HG03103 (cell line): ENCODE results near the gene TMEM87B.
"Not testable (repeated sequence)": the region's sequence is repeated elsewhere in the genome, so short reads cannot be mapped to it uniquely, and the experiment has no call there.

Experiments used
- ATAC-seq: cut with Tn5 transposase; IDR thresholded peaks from one replicate; pipeline ENCODE4 v1.9.1; 2021; ENCODE audit warnings: low read depth; ENCODE audit not compliant: unreplicated experiment

TMEM87B gene

DNA sequence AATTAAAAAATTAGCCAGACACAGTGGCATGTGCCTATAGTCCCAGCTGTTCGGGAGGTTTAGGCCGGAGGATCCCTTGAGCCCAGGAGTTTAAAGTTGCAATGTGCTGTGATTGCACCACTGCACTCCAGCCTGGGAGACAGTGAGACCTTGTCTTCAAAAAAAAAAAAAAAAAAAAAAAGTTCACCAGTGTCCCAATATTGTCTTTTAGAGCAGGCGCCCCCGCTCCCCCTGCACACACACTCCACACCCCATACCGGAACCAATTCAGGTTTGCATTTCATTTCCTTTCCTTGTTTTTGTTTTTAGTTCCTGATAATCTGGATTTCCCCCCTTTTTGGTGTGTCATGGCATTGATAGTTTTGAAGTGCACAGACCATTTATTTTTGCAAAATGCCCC is 10.4 kb downstream of the TMEM87B start:
- no peak for ATAC-seq

DNA sequence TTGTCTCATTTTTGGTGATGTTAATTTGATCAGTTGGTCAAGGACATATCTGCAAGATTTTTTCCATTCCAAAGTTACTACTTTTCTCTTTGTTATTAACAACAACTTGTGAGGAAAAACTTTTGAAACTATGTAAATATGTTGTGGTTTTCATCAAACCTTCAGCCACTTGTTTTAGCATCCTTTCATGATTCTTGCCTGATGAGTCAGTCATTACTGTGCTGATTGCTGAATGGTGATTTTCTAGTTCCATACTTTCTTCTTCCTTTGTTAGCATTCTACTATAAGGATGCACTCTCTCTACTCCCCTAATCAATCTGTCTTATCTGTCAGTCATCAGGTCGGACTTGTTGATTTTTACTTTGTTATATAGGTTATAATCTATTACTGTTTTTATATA is 10.9 kb downstream of the TMEM87B start:
- ATAC-seq, result no peak

DNA sequence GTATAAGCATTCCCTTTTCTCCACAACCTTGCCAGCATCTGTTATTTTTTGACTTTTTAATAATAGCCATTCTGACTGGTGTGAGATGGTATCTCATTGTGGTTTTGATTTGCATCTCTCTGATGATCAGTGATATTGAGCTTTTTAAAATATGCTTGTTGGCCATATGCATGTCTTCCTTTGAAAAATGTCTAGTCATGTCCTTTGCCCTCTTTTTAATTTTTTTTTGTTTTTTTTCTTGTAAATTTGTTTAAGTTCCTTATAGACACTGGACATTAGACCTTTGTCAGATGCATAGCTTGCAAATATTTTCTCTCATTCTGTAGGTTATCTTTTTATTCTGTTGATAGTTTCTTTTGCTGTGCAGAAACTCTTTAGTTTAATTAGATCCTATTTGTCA is 14.7 kb downstream of the TMEM87B start:
- not testable (repeated sequence) for ATAC-seq

DNA sequence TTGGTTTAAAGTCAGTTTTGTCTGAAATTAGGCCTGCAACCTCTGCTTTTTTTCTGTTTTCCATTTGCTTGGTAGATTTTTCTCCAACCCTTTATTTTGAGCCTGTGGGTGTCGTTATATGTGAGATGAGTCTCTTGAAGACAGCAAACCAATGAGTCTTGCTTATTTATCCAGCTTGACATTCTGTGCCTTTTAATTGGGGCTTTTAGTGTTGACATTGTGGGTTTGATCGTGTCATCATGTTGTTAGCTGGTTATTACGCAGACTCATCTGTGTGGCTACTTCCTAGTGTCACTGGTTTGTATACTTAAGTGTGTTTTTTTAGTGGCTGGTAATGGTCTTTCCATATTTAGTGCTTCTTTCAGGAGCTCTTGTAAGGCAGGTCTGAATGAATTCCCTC is 18.8 kb downstream of the TMEM87B start:
- ATAC-seq, result no peak

DNA sequence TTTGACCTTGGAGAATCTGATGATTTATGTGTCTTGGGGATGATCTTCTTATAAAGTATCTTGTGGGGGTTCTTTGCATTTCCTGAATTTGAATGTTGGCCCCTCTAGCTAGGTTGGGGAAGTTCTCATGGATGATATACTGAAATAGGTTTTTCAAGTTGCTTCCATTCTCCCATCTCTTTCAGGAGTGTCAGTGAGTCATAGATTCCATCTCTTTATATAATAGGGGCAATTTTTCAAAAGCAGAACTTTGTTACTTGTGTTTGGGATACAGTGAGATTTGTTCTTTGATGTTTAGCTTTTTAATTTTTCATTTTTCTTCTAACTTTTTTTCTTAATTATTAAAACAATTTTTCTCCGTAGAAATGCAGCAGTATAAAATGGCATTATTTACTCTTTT is 19.4 kb downstream of the TMEM87B start:
- ATAC-seq, result no peak

DNA sequence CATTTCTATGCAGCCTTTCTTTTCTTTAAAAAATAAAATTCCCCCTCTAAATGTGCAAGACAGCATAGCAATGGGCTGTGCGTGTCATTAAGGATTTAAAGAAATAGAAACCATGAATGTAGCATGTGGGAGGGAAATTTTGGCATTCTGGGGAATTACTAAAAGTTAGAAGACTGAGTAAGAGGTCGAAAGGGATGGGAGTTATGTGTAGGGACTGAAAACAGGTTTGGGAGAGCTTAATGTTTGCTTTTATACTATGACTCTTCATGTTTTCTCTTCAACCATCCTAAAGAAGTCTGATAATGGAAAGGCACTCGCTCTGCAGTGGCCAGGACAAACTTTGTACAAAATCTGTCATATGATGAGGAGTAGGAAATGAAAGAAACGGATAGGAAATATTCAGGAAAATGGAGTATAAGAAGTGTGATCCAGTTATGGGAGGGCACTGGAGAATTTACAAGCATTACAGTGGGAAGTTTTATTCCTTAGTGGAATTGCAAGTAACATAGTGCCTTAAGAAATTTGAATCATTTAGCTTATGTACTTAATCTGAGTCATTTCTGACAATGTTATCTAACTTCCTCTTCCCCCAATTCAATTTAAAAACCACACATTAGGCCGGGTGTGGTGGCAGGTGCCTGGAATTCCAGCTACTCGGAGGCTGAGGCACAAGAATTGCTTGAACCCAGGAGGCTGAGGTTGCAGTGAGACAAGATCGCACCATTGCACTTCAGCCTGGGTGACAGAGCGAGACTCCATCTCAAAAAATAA is 20.6 kb downstream of the TMEM87B start:
- ATAC-seq, result no peak

DNA sequence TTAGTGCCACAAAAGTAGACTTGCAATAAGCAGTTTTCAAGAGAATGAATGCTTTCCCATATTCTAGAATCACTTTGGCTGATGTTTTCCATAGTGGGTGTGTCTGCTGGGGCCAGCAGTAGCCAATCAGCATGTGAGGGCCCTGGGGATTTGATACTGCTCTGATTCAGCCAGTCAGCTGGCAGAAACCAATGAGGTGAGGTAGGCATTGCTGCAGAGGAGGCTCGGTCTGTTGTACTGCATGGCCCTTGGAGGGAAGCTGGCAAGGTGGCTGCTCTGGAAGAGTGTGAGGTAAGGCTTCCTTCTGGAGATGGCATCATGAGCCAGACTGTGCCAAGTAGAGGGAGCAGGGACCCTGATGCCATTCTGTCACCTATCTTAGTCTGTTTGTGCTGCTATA is 22.7 kb downstream of the TMEM87B start:
- ATAC-seq, result no peak

DNA sequence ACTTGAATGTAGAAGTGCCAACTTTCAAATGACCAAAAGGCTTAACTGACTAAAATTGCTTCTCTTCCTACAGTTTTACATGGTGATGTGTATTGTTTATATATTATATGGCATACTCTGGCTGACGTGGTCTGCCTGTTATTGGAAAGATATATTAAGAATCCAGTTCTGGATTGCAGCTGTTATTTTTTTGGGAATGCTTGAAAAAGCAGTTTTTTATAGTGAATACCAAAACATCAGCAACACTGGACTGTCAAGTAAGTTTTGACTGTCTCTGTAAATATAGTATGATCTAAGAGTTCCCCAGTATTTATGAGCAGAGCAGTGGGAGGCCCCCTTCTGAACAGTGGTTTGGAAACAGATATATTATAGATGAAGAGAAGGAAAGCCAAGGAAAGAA is 26.2 kb downstream of the TMEM87B start:
- no peak for ATAC-seq

DNA sequence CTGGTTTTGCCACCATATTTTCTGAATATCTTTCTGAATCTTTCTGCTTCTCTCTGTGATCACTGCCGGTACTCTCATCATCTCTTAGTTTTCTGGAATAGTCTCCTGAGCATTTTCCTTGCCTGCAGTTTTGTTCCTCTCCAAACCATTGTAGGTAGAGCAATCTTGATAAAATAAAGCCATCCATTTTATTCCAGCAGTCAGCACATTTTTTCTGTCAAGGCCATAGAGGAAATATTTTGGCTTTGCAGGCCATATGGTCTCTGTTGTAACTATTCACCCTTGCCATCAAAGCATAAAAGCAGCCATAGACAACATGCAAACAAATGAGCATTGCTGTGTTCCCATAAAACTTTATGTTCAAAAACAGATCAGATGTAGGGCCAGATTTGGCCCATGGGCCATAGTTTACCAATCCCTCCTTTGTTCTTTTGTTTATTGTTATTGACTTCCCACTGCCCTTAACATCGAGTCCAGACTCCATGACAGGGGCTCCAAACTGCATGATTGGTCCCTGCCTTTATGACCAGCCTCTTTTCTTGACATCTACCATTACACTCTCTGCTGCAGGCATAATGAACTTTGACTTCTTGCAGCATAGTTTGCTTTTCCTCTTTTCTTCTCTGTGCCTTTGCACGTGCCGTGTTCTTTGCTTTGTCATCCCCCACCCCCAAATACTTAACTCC is 29.8 kb downstream of the TMEM87B start:
- no peak for ATAC-seq

DNA sequence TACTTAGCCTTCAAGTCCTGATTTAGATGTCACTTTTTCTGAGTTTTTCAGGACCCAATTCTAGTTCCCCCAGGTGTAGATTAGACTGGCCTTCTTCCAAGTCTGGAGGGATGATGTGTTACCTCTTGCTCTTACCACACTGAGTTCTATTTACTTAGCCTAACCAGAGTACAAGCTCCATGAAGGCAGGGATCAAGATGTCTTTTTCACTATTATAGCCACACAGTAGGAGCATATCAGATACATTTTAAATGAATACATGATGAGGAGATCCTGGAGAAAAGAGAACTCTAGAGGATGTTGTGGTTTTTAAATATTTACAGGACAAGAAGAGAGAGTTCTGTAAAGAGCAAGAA is 30.3 kb downstream of the TMEM87B start:
- no peak for ATAC-seq

DNA sequence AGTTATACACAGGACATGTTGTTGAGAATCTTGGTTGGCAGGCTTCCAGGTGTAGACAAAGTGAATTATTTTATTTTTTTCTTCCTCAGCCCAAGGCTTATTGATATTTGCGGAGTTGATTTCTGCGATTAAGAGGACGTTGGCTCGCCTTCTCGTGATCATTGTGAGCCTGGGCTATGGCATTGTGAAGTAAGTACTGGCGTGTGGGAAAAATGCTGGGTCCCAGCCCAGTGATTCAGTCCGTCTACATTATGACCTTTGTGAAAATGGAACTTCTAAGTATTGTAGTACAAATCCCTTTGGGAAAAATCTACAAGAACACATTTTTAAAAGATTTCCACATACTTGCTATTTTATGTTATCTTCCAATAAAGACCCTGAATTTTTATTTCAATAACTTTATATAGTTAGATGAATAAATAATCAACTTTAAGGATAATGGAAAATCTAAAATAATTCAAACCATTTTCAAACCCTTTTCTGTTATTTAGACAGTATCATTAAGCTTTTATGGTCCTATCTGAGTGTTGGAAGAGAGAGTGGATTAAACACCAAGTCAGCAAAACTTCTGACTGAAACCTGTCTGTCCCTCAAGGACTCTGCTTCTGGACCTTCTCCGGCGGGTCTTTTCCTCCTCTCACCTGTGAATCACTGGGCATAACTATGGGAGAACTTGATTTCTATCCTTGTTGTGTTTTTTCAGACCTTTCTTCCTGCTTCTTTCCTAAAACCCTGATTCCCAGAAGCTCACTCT is 31.0 kb downstream of the TMEM87B start:
- no peak for ATAC-seq

DNA sequence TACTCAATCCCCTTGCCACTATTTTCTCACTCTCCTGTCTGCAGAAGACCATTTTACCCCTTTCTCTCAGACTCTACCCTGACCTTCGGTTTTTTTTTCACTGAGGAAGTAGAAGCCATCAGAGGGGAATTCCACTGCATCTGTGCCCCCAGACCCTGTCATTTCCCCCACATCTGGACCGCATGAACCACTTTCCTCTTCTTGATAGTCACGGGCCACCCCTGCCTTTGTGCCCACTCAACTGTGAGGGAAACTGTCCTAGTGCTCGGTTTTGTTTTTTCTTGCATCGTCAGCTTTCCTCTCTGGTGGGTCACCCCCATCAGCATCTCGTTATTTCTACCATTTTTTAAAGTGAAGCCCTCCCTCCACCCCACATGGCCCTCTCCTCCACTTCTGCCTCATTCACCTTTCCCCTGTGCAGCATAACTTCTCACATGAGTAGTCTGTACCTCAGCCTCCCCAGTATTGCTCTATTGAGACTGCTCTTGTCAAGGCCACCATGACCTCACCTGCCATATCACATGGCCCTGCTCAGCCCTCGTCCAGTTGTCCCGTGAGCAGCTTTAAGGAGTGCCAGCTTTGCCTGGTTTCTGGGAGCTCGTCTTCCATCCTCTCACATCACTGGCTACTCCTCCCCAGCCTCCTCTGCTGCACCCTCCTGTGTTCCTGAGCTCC is 32.4 kb downstream of the TMEM87B start:
- no peak for ATAC-seq

DNA sequence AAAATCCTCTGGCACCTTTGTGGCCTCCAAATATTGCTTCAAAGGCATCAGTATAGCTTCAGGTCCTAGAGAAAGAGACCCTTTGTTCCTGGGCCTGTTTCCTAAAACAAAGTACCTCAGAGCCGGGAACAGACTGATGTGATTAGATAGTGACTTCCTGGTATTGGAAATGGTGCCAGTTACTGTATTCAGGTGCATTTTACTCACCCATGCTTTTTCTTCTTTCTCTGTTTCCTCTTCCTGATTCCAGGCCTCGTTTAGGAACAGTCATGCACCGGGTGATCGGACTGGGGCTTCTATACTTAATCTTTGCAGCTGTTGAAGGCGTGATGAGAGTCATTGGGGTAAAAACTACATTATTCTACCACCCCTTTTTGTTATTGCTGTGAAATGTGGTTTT is 34.3 kb downstream of the TMEM87B start:
- no peak for ATAC-seq

DNA sequence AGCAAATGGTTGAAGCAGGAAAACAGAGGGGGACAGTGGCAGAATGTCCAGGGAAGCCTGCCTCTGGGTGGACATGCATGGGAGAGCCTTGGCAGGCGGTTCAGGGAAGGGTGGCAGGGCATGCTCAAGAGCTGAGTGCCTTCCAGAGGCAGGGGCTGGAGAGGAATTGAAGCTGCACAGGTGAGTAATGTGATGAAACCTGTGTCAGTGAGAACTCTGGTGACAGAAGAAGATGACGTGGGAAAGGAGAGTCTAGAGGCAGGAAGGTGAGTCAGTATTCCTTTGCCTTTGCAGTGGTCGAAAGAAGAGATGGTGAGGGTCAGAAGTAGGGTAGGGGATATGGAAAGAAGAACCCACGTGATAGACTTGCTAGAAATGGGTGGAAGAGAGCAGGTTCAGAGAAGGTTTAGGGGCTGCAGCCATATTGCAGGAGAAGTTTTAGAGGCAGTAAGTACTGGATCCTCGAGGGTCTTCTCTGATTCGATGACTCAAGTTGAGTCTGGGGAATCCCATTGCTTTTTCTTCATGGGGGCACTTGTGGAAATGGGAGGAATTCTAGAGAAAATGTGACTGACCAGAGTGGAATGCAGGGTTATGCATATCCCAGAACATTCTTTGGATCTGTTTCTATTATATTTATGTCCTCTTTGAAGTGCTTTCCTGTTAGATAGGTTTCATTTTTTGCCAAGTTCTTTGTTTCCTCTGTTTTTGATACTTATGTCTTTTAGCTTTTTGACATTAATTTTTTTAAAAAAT is 37.4 kb downstream of the TMEM87B start:
- no peak for ATAC-seq

DNA sequence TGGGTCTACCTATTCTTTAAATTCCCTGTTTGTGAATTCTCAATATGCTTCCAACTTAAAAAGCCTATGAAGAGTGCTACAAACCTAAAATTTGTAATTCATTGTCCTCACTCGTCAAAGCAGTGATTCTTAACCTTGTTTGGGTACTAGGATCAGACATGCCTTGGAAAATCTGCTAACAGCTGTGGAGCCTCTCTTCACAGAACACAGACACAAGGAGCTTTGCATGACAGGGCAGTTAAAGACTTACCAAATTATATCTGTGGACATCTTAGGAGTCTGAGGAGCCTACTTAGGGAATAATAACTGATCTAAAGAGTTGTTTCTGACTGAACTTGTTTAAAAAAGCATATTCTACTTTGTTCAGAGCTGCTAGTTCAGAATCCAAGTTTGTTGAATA is 38.1 kb downstream of the TMEM87B start:
- no peak for ATAC-seq

DNA sequence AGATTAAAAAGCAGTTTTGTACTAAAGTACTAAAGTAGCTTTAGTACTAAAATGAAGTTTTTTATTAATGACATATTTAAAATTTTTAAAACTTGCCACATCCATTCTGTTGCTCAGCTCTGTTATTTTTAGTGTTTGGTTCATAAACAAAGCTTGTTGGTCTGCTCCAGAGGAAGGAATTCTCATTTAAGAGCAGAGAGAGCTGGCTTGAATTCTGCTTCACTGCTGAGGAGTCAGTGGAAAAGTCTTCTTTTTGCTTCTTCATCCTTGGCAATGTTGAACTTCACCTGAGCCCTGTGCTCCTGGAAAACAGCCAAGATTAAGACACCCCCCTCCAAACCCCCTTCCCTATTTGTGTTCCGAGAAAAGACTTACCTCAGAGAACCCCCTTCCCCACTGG is 40.6 kb downstream of the TMEM87B start:
- ATAC-seq, result no peak

DNA sequence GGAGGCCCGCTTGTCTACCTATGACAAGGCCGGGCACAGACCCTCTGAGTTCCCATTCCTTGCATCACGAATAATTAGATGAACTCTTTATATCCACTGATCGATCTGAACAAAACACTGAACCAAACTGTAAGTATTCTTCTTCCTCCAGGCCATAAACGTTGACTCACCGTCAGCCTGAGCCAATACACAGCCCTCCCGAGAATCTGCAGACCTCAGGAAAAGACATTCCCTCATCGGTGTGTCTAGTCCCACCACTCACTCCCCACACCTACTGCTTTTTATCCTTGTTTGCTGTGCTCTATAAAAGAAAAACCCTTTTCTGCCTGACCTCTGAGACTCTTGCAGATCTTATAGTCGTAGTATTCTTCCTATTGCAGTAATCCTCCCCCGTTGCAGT is 41.0 kb downstream of the TMEM87B start:
- ATAC-seq, result no peak

DNA sequence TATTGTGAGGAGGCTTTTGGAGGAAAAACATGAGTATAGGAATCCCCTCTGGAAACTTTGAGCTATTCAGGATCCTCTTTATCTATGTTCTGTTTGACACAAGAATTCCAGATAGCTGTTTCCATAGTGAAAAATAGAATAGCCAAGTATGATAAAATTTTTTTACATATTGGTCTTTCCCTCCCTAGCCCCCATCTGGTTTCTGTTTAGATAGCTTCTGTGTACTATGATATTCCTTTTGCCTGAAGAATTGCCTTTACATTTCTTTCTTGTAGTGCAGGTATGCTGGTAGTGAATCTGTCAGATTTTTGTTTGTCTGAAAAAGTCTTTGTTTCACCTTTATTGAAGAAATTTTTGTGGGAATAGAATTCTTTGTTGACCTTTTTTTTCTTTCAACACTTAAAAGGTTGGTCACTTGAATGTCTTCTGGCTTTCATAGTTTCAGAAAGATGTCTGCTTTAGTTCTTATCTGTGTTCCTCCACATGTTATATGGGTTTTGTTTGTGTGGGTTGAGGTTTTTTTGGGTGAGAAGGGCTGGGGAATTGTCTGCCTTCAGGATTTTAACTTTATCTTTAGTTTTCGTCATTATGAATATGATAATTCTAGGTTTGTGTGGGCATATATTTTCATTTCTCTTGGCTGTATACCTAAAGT is 53.2 kb downstream of the TMEM87B start:
- ATAC-seq, result no peak

DNA sequence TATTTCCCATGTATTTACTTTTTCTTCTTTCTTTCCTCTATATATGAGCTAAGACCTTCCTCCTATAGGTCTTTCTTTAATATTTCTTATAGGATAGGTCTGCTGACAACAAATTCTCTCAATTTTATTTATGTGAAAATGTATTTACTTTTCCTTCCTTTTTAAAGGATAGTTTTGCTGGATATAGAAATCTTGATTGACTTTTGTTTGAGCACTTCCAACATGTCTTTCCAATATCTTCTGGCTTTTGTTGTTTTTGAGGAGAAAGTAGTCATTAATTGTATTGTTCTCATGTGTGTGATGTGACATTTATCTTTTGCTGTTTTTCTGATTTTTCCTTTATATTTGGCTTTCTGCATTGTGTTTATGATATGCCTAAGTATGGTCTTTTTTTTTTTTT is 54.2 kb downstream of the TMEM87B start:
- no peak for ATAC-seq

DNA sequence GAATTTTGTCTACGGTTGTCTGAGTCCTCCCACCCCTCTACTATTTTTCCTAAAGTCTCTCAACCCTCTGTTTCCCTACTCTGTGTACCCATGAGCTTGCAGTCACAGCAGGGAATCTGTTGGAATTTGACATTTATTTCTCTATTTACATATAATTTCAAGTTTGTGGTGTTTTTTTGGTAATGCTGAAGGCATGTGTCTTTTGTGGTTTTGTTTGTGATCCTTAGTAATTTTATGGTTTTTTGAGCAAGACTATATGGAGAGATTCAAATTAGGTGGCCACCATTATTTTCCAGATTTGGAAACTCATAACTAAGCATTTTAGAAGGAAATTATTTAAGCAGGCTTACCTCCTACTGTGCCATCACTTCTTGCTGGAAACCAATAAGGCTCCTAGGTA is 55.9 kb downstream of the TMEM87B start:
- no peak for ATAC-seq
